ENCODE data around the gene VPS4B. TPM values are rescaled to one million over a fixed set of nuclear protein-coding genes. Genes with fewer than 3 reads are reported as not detected.

Gene VPS4B
- polyA plus RNA-seq, 3 donors = 15.4 to 48.8 (median 26.7) TPM

DNA sequence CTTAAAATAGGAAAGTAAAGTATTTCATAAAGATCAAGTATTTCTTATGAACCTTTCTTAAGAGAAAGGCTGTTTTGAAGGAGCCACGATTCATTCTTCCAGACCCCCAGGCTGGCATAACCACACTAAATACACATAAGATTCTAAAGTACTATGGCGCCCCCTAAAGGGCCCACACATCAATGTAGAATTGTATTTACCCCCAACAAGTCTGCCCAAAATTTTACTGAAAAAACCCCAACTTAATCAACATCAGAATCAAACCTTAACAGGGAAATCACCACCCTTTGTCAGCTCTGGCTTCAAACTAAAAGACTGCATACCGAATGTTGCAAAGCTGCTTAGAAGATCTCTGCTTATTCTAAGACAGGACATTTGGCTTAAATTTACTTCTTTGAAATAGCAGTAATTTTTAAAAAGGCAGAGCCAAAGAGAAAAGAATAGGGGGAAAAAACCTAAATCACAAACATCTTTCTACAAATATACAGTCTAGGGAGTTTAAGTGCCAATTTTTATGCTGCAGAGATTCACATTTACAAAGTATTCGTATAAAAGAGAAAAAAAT lies 82.3 kb downstream of the VPS4B start:
- H3K27ac ChIP-seq (ENCODE audit: low read depth in 1 of 2, low read length in 2 of 2) = no peak overlapping the region
- H3K27ac Mint-ChIP-seq = peak overlapping the region in 1 of 7 donors; percentile 34
- WGBS (ENCODE audit: insufficient coverage) = 50% methylated on average over 1 of the region's 4 CpGs
- intact Hi-C loops (cut with micrococcal nuclease) = no loop called here
- no peaks in the 10 kb centered on the region for H3K9me3 ChIP-seq (replicated peaks in 1 of 2; ENCODE audit: control insufficient read depth in 1 of 2, insufficient read depth in 1 of 2, low read length in 2 of 2)
- no peak overlapping the region for H3K4me3 Mint-ChIP-seq
- no peaks in the 10 kb centered on the region for H3K79me2 ChIP-seq (ENCODE audit: insufficient read depth, low read length)
- H4K20me1 ChIP-seq (ENCODE audit: insufficient read depth, low read length) = no peaks in the 10 kb centered on the region
- no peak overlapping the region for H3K4me2 ChIP-seq (replicated peaks; ENCODE audit: extremely low read depth, low read length, poor library complexity, severe bottlenecking)
- H3K4me1 ChIP-seq (ENCODE audit: control insufficient read depth in 1 of 2, insufficient read depth in 2 of 2, low read length in 2 of 2) = no peaks in the 10 kb centered on the region
- TF ChIP-seq, protein P1, sequence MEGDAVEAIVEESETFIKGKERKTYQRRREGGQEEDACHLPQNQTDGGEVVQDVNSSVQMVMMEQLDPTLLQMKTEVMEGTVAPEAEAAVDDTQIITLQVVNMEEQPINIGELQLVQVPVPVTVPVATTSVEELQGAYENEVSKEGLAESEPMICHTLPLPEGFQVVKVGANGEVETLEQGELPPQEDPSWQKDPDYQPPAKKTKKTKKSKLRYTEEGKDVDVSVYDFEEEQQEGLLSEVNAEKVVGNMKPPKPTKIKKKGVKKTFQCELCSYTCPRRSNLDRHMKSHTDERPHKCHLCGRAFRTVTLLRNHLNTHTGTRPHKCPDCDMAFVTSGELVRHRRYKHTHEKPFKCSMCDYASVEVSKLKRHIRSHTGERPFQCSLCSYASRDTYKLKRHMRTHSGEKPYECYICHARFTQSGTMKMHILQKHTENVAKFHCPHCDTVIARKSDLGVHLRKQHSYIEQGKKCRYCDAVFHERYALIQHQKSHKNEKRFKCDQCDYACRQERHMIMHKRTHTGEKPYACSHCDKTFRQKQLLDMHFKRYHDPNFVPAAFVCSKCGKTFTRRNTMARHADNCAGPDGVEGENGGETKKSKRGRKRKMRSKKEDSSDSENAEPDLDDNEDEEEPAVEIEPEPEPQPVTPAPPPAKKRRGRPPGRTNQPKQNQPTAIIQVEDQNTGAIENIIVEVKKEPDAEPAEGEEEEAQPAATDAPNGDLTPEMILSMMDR (IDR thresholded peaks at IDR 0.05) = peak; percentile 60
- peaks cover 0 to 2% (median 0%) of the 10 kb centered on the region in 3 donors for H3K27me3 Mint-ChIP-seq (ENCODE audit: low read depth in 3 of 3)
- H3K9ac ChIP-seq (ENCODE audit: insufficient read depth, low read length, poor library complexity, severe bottlenecking) = no peak overlapping the region
- H3K36me3 Mint-ChIP-seq = peaks cover 64 to 67% of the 10 kb centered on the region in 2 donors
- no peaks in the 10 kb centered on the region for H3K27me3 ChIP-seq (ENCODE audit: control insufficient read depth in 2 of 2, insufficient read depth in 2 of 2, low read length in 2 of 2)
- no peak overlapping the region for H3K4me3 ChIP-seq (replicated peaks in 1 of 3; ENCODE audit: low read depth in 2 of 3, low read length in 3 of 3)
- DNase-seq = peak in 2 of 3 donors; percentile 32 to 34
- H3K4me1 Mint-ChIP-seq = no peaks in the 10 kb centered on the region
- H3K36me3 ChIP-seq (replicated peaks in 1 of 2; ENCODE audit: control insufficient read depth in 1 of 2, insufficient read depth in 2 of 2, low read length in 2 of 2) = peaks cover 35 to 79% of the 10 kb centered on the region in 2 donors
- no peaks in the 10 kb centered on the region for H3K9me3 Mint-ChIP-seq
- H2AFZ ChIP-seq (ENCODE audit: insufficient read depth, low read depth, low read length, poor library complexity, severe bottlenecking) = no peak overlapping the region

Other genes starting within 250 kb of the VPS4B start
- gene BCL2, start 102.7 kb downstream of the VPS4B start, polyA plus RNA-seq = 1 to 10 TPM in 2 of 3 donors, under 1 TPM in 1; 0.58 to 2.5 (median 1.1) TPM
- gene KDSR, start 55.3 kb downstream of the VPS4B start, polyA plus RNA-seq = 10 to 100 TPM in 2 of 3 donors, 1 to 10 TPM in 1; 9.6 to 38.5 (median 29.9) TPM
- not detected for gene SERPINB5, start 54.5 kb upstream of the VPS4B start, polyA plus RNA-seq
- not detected for gene SERPINB12, start 119.9 kb upstream of the VPS4B start, polyA plus RNA-seq
- gene SERPINB13, start 164.9 kb upstream of the VPS4B start, polyA plus RNA-seq = not detected
- gene SERPINB4, start 221.8 kb upstream of the VPS4B start, polyA plus RNA-seq = not detected
- gene SERPINB3, start 239.4 kb upstream of the VPS4B start, polyA plus RNA-seq = not detected